Nephron progenitor cell (in vitro differentiated cells): ENCODE results near the gene RCC2.
A peak's percentile ranks its signal among the peaks of the same experiment; 100 is the strongest.

Source experiments
- DNase-seq: peaks from one replicate; pipeline ENCODE4 v3.0.0; 2021
- H3K27ac Mint-ChIP-seq: 2 replicates; pipeline ENCODE4 v1.8.0; 2021; ENCODE audit warnings: mild to moderate bottlenecking, moderate library complexity, mixed read lengths
- H3K27me3 Mint-ChIP-seq: 2 replicates; pipeline ENCODE4 v1.8.0; 2021; ENCODE audit warnings: mild to moderate bottlenecking, low read depth, mixed read lengths; ENCODE audit not compliant: poor library complexity
- H3K36me3 Mint-ChIP-seq: 2 replicates; pipeline ENCODE4 v1.8.0; 2021; ENCODE audit warnings: low read depth, mixed read lengths
- H3K4me1 Mint-ChIP-seq: 2 replicates; pipeline ENCODE4 v1.8.0; 2021; ENCODE audit warnings: mixed read lengths
- H3K4me3 Mint-ChIP-seq: 2 replicates; pipeline ENCODE4 v1.8.0; 2021; ENCODE audit warnings: mild to moderate bottlenecking, moderate library complexity, mixed read lengths
- H3K9me3 Mint-ChIP-seq: 2 replicates; pipeline ENCODE4 v1.8.0; 2021; ENCODE audit warnings: mild to moderate bottlenecking, moderate library complexity, mixed read lengths
- CTCF ChIP-seq: fragments of 200-600 bp; sonication (generic); IDR thresholded peaks from 2 replicates; pipeline ENCODE4 v1.5.0; 2021; ENCODE audit warnings: antibody characterized with exemption

The RCC2 gene

GRCh38 chr1:17405898-17406759 is 33.3 kb downstream of the RCC2 start:
- peaks cover 47% of the 10 kb centered on the region for H3K36me3 Mint-ChIP-seq
- H3K27me3 Mint-ChIP-seq, result no peaks in the 10 kb centered on the region
- peak; percentile 86 for DNase-seq
- H3K9me3 Mint-ChIP-seq, result no peaks in the 10 kb centered on the region
- H3K4me3 Mint-ChIP-seq, result no peak overlapping the region
- no peak overlapping the region for H3K27ac Mint-ChIP-seq
- TF ChIP-seq CTCF, result peak; percentile 77
- H3K4me1 Mint-ChIP-seq, result peaks cover 29% of the 10 kb centered on the region

GRCh38 chr1:17404820-17405219 is 34.7 kb downstream of the RCC2 start:
- H3K27ac Mint-ChIP-seq, result no peak overlapping the region
- no peak overlapping the region for H3K4me3 Mint-ChIP-seq
- H3K27me3 Mint-ChIP-seq, result no peaks in the 10 kb centered on the region
- TF ChIP-seq CTCF, result no peak
- peaks cover 34% of the 10 kb centered on the region for H3K36me3 Mint-ChIP-seq
- H3K9me3 Mint-ChIP-seq, result no peaks in the 10 kb centered on the region
- peaks cover 37% of the 10 kb centered on the region for H3K4me1 Mint-ChIP-seq
- no peak for DNase-seq

- TF ChIP-seq CTCF, result no peak
- peaks cover 27% of the 10 kb centered on the region for H3K36me3 Mint-ChIP-seq
- H3K27me3 Mint-ChIP-seq, result peaks cover 4% of the 10 kb centered on the region
- no peaks in the 10 kb centered on the region for H3K9me3 Mint-ChIP-seq
- no peak overlapping the region for H3K27ac Mint-ChIP-seq
- no peak for DNase-seq
- no peak overlapping the region for H3K4me3 Mint-ChIP-seq
- peaks cover 37% of the 10 kb centered on the region for H3K4me1 Mint-ChIP-seq
These were observed 35.3 kb downstream of the RCC2 start for GRCh38 chr1:17404034-17404684.

GRCh38 chr1:17403081-17403480 is 36.4 kb downstream of the RCC2 start:
- TF ChIP-seq CTCF, result no peak
- DNase-seq, result no peak
- Mint-ChIP-seq H3K27ac (no peak overlapping the region), H3K4me3 (no peak overlapping the region), H3K27me3 (peaks cover 4% of the 10 kb centered on the region), H3K36me3 (peaks cover 16% of the 10 kb centered on the region), H3K4me1 (peaks cover 37% of the 10 kb centered on the region), H3K9me3 (no peaks in the 10 kb centered on the region)

GRCh38 chr1:17401841-17402240 is 37.6 kb downstream of the RCC2 start:
- Mint-ChIP-seq H3K36me3 (peaks cover 4% of the 10 kb centered on the region), H3K4me3 (no peak overlapping the region), H3K27ac (no peak overlapping the region), H3K27me3 (peaks cover 9% of the 10 kb centered on the region), H3K9me3 (no peaks in the 10 kb centered on the region), H3K4me1 (peaks cover 36% of the 10 kb centered on the region)
- DNase-seq, result no peak
- no peak for TF ChIP-seq CTCF
